IMR-90 (cell line): ENCODE results near the gene RADIL. TPM values are rescaled to one million over a fixed set of nuclear protein-coding genes. Genes with fewer than 3 reads are reported as not detected.

ENCODE experiments used
- ATAC-seq: fragments of 200-7000 bp; cut with Tn5 transposase; 2 replicates; pipeline ENCODE4 v1.9.1; 2020; ENCODE audit warnings: low read depth, mild to moderate bottlenecking, moderate library complexity
- BruUV-seq: library from RNA; stranded (reverse); fragments of 400-500 nt; replicated peaks from 2 replicates; lab custom pipeline; 2021; lab: Mats Ljungman, UMichigan
- CTCF ChIA-PET: fragments of 300-600 bp; formaldehyde crosslinking; extraction: SDS; loops from one replicate; lab custom pipeline; 2021; ENCODE audit warnings: antibody characterized with exemption; lab: Yijun Ruan, JAX
- POLR2A ChIA-PET: fragments of 300-600 bp; sonication (Branson Sonifier 250); formaldehyde crosslinking; loops from one replicate; lab custom pipeline; 2022; ENCODE audit warnings: antibody characterized with exemption; ENCODE audit not compliant: unreplicated experiment; lab: Charles Lee
- DNase-seq: peaks from one replicate; pipeline ENCODE4 v3.0.0; 2013
- H2AFZ ChIP-seq: replicated peaks from 2 replicates; pipeline ENCODE3; 2013; ENCODE audit warnings: low read length, mild to moderate bottlenecking; ENCODE audit not compliant: poor library complexity
- H2AK5ac ChIP-seq: 2 replicates; pipeline ENCODE4 v1.6.1; 2013; ENCODE audit warnings: low read depth, low read length, inconsistent platforms
- H2AK9ac ChIP-seq: replicated peaks from 2 replicates; pipeline ENCODE3; 2013; ENCODE audit warnings: mild to moderate bottlenecking, low read depth, low read length, moderate library complexity; ENCODE audit not compliant: poor library complexity
- H2BK120ac ChIP-seq: 2 replicates; pipeline ENCODE4 v1.6.1; 2013; ENCODE audit warnings: low read depth, low read length, inconsistent platforms
- H2BK15ac ChIP-seq: 3 replicates; pipeline ENCODE4 v1.6.1; 2013; ENCODE audit warnings: low read depth, low read length, inconsistent platforms
- H2BK20ac ChIP-seq: 2 replicates; pipeline ENCODE4 v1.6.1; 2013; ENCODE audit warnings: low read depth, mild to moderate bottlenecking, inconsistent platforms, low read length, moderate library complexity
- H2BK5ac ChIP-seq: 2 replicates; pipeline ENCODE4 v1.6.1; 2013; ENCODE audit warnings: mild to moderate bottlenecking, low read depth, low read length, inconsistent platforms; ENCODE audit not compliant: poor library complexity, severe bottlenecking
- H3K14ac ChIP-seq: replicated peaks from 2 replicates; pipeline ENCODE4 v1.6.1; 2013; ENCODE audit warnings: low read depth, low read length, inconsistent platforms
- H3K18ac ChIP-seq: 2 replicates; pipeline ENCODE4 v1.6.1; 2013; ENCODE audit warnings: low read depth, low read length, control low read depth
- H3K23ac ChIP-seq: 2 replicates; pipeline ENCODE4 v1.6.1; 2013; ENCODE audit warnings: low read depth, low read length, inconsistent platforms
- H3K27ac ChIP-seq: 2 replicates; pipeline ENCODE4 v1.5.1; 2013; ENCODE audit warnings: mild to moderate bottlenecking, control low read depth, low read length; ENCODE audit not compliant: insufficient read depth
- H3K27me3 ChIP-seq: 2 replicates; pipeline ENCODE4 v1.6.1; 2013; ENCODE audit warnings: low read length; ENCODE audit not compliant: control insufficient read depth, insufficient read depth
- H3K36me3 ChIP-seq: 2 replicates; pipeline ENCODE4 v1.6.1; 2013; ENCODE audit warnings: low read length, mixed read lengths; ENCODE audit not compliant: control insufficient read depth, insufficient read depth
- H3K4ac ChIP-seq: 2 replicates; pipeline ENCODE4 v1.6.1; 2013; ENCODE audit warnings: low read depth, low read length, inconsistent platforms
- H3K4me1 ChIP-seq: 2 replicates; pipeline ENCODE4 v1.6.1; 2013; ENCODE audit warnings: low read length, mixed read lengths; ENCODE audit not compliant: control insufficient read depth, insufficient read depth
- H3K4me2 ChIP-seq: 2 replicates; pipeline ENCODE4 v1.6.1; 2013; ENCODE audit warnings: low read depth, mild to moderate bottlenecking, control low read depth, low read length, moderate library complexity
- H3K4me3 ChIP-seq: 2 replicates; pipeline ENCODE4 v1.5.1; 2013; ENCODE audit warnings: low read depth, mild to moderate bottlenecking, control low read depth, low read length, moderate library complexity; ENCODE audit not compliant: insufficient read depth
- H3K56ac ChIP-seq: 2 replicates; pipeline ENCODE4 v1.6.1; 2013; ENCODE audit warnings: low read length, inconsistent platforms; ENCODE audit not compliant: insufficient read depth; ENCODE audit errors: extremely low read depth
- H3K79me1 ChIP-seq, 2 experiments: 2 replicates each; pipeline ENCODE4 v1.6.1; 2013; ENCODE audit warnings: low read length in 2 of 2, inconsistent platforms in 1 of 2, low read depth in 1 of 2
- H3K9ac ChIP-seq: 2 replicates; pipeline ENCODE4 v1.6.1; 2013; ENCODE audit warnings: low read depth, low read length, control low read depth
- H3K9me1 ChIP-seq: 2 replicates; pipeline ENCODE4 v1.6.1; 2013; ENCODE audit warnings: low read length, inconsistent platforms; ENCODE audit not compliant: insufficient read depth
- H3K9me3 ChIP-seq: 2 replicates; pipeline ENCODE4 v1.6.1; 2013; ENCODE audit warnings: low read length; ENCODE audit not compliant: control insufficient read depth, insufficient read depth
- H4K20me1 ChIP-seq: 2 replicates; pipeline ENCODE4 v1.6.1; 2013; ENCODE audit warnings: low read length, inconsistent platforms; ENCODE audit not compliant: insufficient read depth
- H4K5ac ChIP-seq: 2 replicates; pipeline ENCODE4 v1.6.1; 2013; ENCODE audit warnings: mild to moderate bottlenecking, low read depth, low read length, control low read depth
- H4K8ac ChIP-seq, 2 experiments: 2 replicates each; pipeline ENCODE4 v1.6.1; 2013; ENCODE audit warnings: low read depth in 2 of 2, low read length in 2 of 2, control low read depth in 1 of 2, inconsistent platforms in 1 of 2
- H4K91ac ChIP-seq: 2 replicates; pipeline ENCODE4 v1.6.1; 2013; ENCODE audit warnings: low read depth, low read length, inconsistent platforms; ENCODE audit not compliant: insufficient read depth
- BHLHE40 ChIP-seq: fragments of 150-350 bp; IDR thresholded peaks from 2 replicates; pipeline ENCODE4 v1.6.1; 2016; ENCODE audit warnings: mild to moderate bottlenecking, low read depth, low read length
- WGBS, 2 experiments: methylation state at CpG; one replicate each; pipeline versions ENCODE4 v1.1.5 to v1.1.7; 2013; ENCODE audit warnings: missing lambda C conversion rate in 2 of 2; ENCODE audit not compliant: insufficient read length in 1 of 2; ENCODE audit errors: extremely low coverage in 2 of 2; 5-methylcytosine and 5-hydroxymethylcytosine counted together
- dilution Hi-C: fragments of 300-500 bp; cut with HindIII; formaldehyde crosslinking; loops from one replicate; pipeline ENCODE4 v1.14.3; 2018; ENCODE audit warnings: low sequenced_read_pairs; ENCODE audit not compliant: unreplicated experiment
- in situ Hi-C: fragments of 300-500 bp; cut with MboI; formaldehyde crosslinking; loops from 3 replicates; pipeline ENCODE4 v1.14.3; 2019; ENCODE audit warnings: low sequenced_read_pairs, inconsistent platforms, mixed read lengths
- intact Hi-C: fragments of 100-400 bp; cut with micrococcal nuclease; formaldehyde crosslinking; loops from 2 replicates; pipeline ENCODE4 v1.10.0; 2022
- polyA plus RNA-seq, 3 experiments: library from polyadenylated mRNA; depleted of rRNA; stranded (reverse); fragments of >200 nt; gene quantifications; 2 replicates each; pipeline ENCODE4 v1.2.3, GENCODE V29; 2012; ENCODE audit warnings: low replicate concordance in 1 of 3
- total RNA-seq: library from RNA; depleted of rRNA; stranded (reverse); fragments of >200 nt; gene quantifications from 2 replicates; pipeline ENCODE4 v1.2.3, GENCODE V29; 2012
- TF ChIP-seq, protein P1 (sequence below): fragments of 150-350 bp; IDR thresholded peaks from 2 replicates; pipeline ENCODE4 v1.6.1; 2017; ENCODE audit warnings: mild to moderate bottlenecking, antibody characterized with exemption, low read length, low read depth

The RADIL gene
- total and polyA plus RNA-seq, 2 of the 4 experiments (the other 2 are of a cell fraction): 0.18 to 0.48 TPM

DNA sequence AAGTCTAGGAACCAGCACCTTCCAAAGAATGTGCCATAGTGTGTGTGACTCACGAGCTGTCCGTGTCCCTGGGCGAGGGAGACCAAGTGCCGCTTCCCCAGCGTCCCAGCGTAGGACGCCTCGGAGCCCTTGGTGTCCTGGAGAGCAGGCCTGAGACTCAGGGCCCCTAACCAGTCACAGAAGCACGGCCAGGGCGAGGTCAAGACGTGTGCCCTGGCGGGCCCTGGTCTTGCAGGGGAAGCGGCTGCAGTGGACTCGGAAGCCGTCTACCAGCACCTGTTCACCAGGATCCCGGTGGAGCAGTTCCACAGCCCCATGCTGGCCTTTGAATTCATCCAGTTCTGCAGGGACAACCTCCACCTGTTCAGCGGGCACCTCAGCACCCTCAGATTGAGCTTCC, 97.5 kb downstream of the RADIL start:
- ChIA-PET POLR2A (no interaction called here), CTCF (no interaction called here)
- H2BK20ac ChIP-seq: no peak overlapping the region
- no peak overlapping the region for H2BK15ac ChIP-seq
- no peak overlapping the region for H3K4me2 ChIP-seq
- no peaks in the 10 kb centered on the region for H3K9me1 ChIP-seq
- H3K4me3 ChIP-seq: no peak overlapping the region
- no peak overlapping the region for H2AK9ac ChIP-seq
- H3K56ac ChIP-seq: no peak overlapping the region
- intact Hi-C loops (no loop called here), in situ Hi-C loops (no loop called here), dilution Hi-C loops (no loop called here)
- no peak overlapping the region for H4K91ac ChIP-seq
- no peak overlapping the region for H2AFZ ChIP-seq
- H3K18ac ChIP-seq: no peak overlapping the region
- H2BK5ac ChIP-seq: no peak overlapping the region
- H4K5ac ChIP-seq: no peak overlapping the region
- H3K27ac ChIP-seq: no peak overlapping the region
- BruUV-seq: no TSS peak
- no peak overlapping the region for H4K8ac ChIP-seq
- peaks cover 10% of the 10 kb centered on the region; the same call in 1 of the 2 replicates for H4K20me1 ChIP-seq
- H3K4ac ChIP-seq: no peak overlapping the region
- no peak for DNase-seq
- no peak overlapping the region for H3K14ac ChIP-seq
- H3K36me3 ChIP-seq: peaks cover 89% of the 10 kb centered on the region
- H3K4me1 ChIP-seq: no peaks in the 10 kb centered on the region
- H3K23ac ChIP-seq: no peak overlapping the region
- no peaks in the 10 kb centered on the region for H3K27me3 ChIP-seq
- H3K9ac ChIP-seq: no peak overlapping the region
- no peak overlapping the region for H2AK5ac ChIP-seq
- no peaks in the 10 kb centered on the region for H3K9me3 ChIP-seq
- 95% methylated on average over 15 of the region's 17 CpGs; no CpG with 5 or more reads in 1 of the 2 experiments for WGBS, 2 experiments
- peaks cover 4 to 7% of the 10 kb centered on the region in 2 experiments for H3K79me1 ChIP-seq
- ATAC-seq: no peak
- TF ChIP-seq BHLHE40: no peak
- TF ChIP-seq, protein P1, sequence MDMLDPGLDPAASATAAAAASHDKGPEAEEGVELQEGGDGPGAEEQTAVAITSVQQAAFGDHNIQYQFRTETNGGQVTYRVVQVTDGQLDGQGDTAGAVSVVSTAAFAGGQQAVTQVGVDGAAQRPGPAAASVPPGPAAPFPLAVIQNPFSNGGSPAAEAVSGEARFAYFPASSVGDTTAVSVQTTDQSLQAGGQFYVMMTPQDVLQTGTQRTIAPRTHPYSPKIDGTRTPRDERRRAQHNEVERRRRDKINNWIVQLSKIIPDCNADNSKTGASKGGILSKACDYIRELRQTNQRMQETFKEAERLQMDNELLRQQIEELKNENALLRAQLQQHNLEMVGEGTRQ: no peak
- no peak overlapping the region for H2BK120ac ChIP-seq
